Uterus (tissue), 2 donors: Measurements from ENCODE around the gene DYDC2.

Experiments
- POLR2A ChIP-seq, 2 donors: fragments of 450-650 bp; IDR thresholded peaks; one replicate each; pipeline ENCODE4 v1.6.1; 2016; ENCODE audit warnings: antibody characterized with exemption in 2 of 2, mild to moderate bottlenecking in 1 of 2, moderate library complexity in 1 of 2
- TF ChIP-seq, protein P1 (sequence below), 4 experiments: fragments of 200-600 bp in 2 of 4; fragments of 450-650 bp in 2 of 4; sonication (generic) in 2 of 4; IDR thresholded peaks; one replicate each; pipeline ENCODE4 v1.5.1; 2016 to 2019; ENCODE audit warnings: antibody characterized with exemption in 4 of 4, mild to moderate bottlenecking in 2 of 4, moderate library complexity in 1 of 4

DNA sequence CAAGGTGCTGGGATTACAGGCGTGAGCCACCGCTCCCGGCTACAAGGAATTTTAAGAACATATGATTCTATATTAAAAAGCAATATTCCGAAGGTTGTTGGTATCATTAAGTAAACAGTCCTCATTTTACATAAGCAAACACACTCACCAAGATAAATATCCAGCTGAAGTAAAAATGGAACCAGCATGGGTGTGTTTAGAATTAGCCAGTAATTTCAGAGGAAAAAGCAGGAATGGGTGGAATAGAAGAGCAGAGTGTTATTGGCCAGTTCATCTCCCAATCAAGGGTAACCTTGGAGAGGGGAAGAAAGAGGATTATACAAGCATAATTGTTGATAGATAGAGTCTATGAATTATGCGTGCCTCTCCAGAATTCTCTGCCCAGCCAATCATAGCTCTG, 35.4 kb upstream of the DYDC2 start:
- TF ChIP-seq, protein P1, sequence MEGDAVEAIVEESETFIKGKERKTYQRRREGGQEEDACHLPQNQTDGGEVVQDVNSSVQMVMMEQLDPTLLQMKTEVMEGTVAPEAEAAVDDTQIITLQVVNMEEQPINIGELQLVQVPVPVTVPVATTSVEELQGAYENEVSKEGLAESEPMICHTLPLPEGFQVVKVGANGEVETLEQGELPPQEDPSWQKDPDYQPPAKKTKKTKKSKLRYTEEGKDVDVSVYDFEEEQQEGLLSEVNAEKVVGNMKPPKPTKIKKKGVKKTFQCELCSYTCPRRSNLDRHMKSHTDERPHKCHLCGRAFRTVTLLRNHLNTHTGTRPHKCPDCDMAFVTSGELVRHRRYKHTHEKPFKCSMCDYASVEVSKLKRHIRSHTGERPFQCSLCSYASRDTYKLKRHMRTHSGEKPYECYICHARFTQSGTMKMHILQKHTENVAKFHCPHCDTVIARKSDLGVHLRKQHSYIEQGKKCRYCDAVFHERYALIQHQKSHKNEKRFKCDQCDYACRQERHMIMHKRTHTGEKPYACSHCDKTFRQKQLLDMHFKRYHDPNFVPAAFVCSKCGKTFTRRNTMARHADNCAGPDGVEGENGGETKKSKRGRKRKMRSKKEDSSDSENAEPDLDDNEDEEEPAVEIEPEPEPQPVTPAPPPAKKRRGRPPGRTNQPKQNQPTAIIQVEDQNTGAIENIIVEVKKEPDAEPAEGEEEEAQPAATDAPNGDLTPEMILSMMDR (IDR thresholded peaks at IDR 0.05): no peak
- no peak for TF ChIP-seq POLR2A (IDR thresholded peaks at IDR 0.05)
